HuH-7 (cell line): ENCODE data around the gene CCDC88C.

ENCODE experiments used
- DNase-seq: peaks from one replicate; pipeline ENCODE4 v3.0.0; 2011; ENCODE audit warnings: low spot score

The CCDC88C gene

DNA sequence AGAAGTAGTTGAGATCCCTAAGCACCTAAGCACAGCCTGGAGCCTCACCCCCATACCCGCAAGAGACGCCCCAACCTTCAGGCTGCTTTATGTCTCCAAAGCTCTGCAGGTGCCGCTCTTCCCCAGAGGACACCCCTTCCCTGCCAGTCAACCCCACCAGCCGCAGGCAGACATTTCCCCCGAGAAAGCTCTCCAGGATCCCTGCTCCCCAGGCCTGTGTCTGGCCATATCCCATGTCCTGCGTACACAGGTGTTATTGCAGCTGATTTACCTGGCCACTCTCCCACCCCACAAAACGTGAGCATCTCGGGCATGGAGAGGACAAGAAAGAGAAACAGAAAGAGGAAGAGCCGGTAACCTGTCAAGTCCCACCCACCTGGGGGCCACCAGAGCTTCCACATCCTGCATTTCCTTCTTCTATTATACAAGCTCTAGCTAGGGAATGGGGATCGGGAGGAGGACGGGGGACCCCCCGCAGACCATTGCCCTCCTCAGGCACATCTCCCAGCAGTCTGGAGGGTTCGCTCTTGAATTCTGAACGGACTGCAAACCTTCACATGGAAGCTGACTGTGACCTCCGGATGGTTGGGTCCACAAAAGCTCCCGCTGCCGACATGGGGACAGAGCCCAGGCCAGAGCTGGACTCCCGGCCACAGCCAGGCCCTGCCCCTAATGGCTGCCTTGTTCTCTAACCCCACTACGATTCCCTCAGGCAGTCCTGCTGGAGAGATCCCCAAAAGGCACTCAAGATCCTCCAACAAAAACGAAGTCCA, 17.6 kb downstream of the CCDC88C start:
- DNase-seq = no peak

DNA sequence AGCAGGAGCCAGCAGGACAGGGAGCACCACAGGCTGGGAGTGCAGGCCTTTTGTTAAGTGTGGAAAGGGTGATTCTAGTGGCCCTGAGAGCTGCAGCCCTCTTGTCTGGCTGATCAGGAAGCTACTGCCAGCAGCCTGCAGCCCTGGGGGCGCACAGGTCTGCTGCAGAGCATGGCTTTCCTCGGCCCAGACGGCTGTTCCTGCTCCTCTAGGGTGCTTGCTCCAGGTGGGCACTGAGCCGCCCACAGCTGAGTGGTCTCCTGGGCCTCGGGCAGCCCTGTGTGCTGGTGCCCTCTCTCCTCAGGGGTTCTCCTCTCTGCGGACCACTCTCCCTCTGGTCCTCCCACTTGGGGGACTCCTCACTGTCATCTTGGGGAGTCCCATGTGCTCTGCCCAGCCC, 18.9 kb downstream of the CCDC88C start:
- DNase-seq = no peak

GRCh38 chr14:91397965-91398591, 19.5 kb downstream of the CCDC88C start:
- no peak for DNase-seq

GRCh38 chr14:91396959-91397815, 20.4 kb downstream of the CCDC88C start:
- no peak for DNase-seq

DNA sequence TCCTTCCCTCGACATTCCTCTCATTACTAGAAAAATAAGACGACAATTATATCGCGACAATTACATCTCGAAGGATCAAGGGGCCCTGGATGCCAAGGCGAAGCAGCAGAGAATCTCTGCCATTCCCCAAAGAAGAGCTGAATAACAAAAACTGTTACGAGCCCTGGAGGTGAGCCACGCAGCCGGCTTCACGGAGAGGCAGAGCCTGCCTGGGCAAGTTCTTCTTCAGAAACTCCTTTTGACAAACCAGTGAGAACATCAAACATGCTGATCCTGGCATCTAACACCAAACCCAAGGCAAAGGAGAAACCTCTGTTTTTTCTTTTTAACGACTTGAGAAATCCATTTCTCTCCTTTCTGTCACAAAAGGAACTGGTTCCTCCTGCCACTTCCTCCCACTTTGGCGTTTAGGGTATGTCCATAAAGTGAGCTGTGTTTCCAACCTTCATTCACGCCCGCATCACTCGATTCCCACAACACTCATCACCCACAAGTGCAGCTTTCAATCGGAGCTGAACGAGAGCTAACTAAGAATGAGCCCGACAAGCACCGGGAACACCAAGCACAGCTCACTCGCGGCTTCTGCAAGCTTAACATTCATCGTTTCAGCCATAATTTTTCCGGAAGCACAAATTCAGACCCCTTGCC, 21.5 kb downstream of the CCDC88C start:
- DNase-seq = no peak

- no peak for DNase-seq
Observed at GRCh38 chr14:91395466-91395865, 22.2 kb downstream of the CCDC88C start.

DNA sequence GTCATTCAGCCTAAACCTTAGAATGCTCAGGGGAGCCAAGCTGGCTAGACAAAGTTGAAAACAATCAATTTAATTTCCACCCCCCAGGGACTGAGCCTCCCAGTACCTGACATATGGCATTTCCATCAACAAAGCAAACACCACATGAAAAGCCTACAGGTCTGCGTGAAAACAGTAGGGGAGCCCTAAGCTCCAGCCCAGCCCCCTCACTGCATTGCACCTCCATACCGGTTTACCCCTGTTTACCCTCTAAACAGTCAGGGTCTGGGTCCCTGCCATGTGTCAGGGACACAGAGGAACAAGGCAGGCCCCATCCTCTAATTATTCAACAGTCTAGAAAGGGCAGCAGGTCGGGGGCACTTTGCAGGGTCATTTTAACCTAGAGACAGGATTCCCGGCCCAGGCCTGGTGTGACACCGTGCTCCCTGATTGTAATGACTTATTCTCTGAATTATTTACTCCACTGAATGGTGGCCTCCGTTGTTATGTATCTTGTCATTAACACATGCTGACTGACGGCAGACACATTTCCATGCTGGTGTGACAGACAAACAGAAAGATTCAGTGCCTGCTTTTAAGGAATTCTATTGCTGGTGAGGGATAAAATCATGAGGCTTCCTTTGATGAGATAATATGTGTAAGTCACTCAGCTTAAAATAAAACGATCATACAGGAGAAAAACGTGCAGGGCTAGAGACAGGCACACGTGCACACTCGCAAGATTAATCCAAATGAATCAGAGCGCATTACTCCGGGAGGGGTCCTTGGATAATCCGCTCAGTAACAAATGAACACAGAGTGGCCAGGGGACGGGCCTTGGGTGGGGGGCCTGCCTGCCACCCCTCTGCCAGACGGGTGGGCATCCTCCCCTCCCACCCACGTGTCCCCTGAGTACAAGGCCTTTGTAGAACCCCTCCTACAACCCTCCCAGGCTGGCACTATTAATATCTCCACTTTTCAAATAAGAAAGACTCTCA, 23.2 kb downstream of the CCDC88C start:
- no peak for DNase-seq

DNA sequence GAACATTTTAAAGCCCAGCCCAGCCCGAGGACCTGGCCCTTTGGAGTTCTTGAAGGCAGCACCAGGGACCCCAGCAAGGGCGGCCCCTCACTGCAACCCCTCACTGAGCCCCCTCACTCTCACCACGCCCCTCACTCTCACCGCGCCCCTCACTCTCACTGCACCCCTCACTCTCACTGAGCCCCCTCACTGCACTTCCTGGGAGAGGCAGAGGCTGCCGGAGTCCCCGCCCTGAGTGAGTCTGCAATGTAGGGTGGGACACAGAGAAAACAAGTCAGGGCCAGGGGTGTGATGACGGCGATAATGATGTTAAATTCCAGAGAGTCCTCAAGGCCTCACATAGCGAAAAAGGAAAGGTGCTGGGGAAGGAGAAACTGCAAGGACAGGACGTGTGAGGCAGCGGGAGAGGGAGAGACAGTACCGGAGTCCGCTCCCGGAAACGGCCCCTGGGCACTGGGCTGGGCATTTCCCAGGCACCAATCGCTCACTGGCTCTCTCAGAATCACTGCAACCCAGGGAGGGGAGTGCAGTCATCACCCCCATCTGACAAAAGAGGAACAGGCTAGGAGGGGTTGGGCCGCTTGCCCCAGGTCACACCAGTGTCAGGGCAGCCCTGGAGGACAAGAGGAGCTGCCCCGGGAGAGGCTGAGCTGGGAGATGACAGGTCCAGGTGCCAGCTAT, 24.9 kb downstream of the CCDC88C start:
- DNase-seq = no peak

DNA sequence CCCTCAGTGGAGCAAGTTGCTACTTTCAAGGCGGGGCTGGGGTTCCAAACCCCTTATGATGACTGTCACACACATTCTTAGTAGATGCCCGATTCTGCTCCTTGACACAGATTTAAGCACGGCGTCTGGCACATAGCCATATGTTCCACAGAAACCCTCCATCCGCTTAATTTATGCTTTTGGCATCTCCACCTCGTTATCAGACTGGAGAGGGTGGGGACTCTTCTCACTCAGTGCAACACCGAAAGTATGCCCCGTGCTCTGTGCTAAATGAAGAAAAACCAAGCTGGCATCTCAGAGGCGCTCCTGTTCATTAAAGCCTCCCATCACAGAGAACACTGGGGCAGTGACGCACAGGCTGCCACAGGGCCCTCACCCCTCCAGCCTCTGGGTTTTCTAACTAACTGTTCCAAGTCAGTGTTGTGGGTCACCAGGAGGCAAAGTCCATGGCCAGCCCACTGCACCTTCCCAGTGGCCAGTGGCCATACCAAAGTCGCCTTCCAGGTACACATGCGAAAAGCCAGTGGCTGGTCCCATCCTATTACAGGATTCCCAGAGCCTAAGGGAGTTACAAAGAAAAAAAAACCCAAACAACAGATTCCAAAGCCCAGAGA, 27.3 kb downstream of the CCDC88C start:
- DNase-seq = no peak

GRCh38 chr14:91389150-91389549, 28.5 kb downstream of the CCDC88C start:
- DNase-seq = no peak

GRCh38 chr14:91388551-91388975, 29.1 kb downstream of the CCDC88C start:
- DNase-seq = no peak

GRCh38 chr14:91387951-91388381, 29.7 kb downstream of the CCDC88C start:
- no peak for DNase-seq

DNA sequence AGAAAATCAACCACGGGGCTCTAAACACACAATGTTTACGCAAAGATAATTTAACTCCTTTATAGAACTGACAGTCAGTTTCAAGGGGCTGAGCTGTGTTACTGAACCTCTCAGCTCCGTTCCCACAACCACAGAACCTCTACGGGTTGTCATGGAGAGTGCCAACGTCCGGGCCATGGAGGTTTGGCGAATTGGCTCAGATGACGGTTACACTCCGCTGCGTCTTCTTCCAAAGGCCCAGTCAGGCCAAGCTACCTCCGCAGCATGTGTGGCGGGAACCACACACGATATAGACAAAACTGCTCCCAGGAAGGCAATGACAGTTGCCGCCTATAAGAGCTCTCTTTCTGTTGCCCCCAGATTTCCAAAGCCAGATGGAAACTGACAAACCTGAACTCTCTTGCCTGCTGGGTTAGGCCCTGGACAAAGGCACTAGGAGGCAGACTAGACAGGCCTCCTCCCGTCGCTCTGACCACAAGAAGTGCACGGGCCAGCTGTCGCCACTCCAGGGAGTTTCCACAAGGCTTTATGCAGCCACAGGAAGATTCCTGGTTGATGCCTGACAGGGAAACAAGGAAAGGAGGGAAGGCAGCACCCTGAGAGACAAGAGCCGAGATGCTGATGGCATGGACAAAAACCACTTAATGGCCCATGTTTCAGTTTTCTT, 30.3 kb downstream of the CCDC88C start:
- no peak for DNase-seq

- no peak for DNase-seq
Observed at GRCh38 chr14:91385697-91386096, 31.9 kb downstream of the CCDC88C start.

- no peak for DNase-seq
Observed at GRCh38 chr14:91385224-91385623, 32.4 kb downstream of the CCDC88C start.

DNA sequence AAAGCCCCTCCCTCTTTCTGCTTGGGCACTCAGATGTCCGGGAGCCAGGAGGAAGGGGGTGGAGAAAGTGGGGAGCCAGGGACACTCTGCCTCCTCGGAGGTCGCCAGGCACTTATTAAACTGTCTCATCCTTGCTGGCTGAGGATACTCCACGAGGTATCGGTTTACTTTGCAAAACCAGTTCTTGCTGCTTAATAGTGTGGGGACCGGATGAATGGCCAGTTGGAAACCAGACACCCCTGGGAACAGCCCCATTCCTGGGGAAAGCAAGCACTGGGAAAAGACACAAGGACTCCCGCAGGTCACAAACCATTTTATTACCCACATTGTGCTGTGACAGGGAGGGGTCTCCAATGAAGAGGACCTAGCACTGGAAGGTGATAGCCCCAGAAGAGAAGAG, 34.2 kb downstream of the CCDC88C start:
- no peak for DNase-seq

- DNase-seq = no peak
Observed at GRCh38 chr14:91381801-91382670, 35.6 kb downstream of the CCDC88C start.

- no peak for DNase-seq
Observed at GRCh38 chr14:91380610-91381371, 36.8 kb downstream of the CCDC88C start.
